ENCODE data around the gene ACSL5. TPM values are rescaled to one million over a fixed set of nuclear protein-coding genes. Genes with fewer than 3 reads are reported as not detected.

The ACSL5 gene
- total and polyA plus RNA-seq, 2 of the 4 experiments (the other 2 are of a cell fraction) = 0.87 to 1.3 TPM

- Histone ChIP-seq H3K14ac (replicated peaks; ENCODE audit: low read depth, low read length) (no peak overlapping the region), H3K9ac (ENCODE audit: low read depth, low read length) (no peak overlapping the region), H2BK120ac (ENCODE audit: low read depth, low read length) (no peak overlapping the region), H3K18ac (ENCODE audit: low read depth, low read length) (no peak overlapping the region), H2BK5ac (ENCODE audit: low read depth, low read length, poor library complexity, severe bottlenecking) (no peak overlapping the region), H3K23ac (ENCODE audit: low read depth, low read length) (no peak overlapping the region), H3K9me1 (ENCODE audit: insufficient read depth, low read length) (no peaks in the 10 kb centered on the region), H3K56ac (ENCODE audit: extremely low read depth, insufficient read depth, low read length) (no peak overlapping the region), H4K91ac (ENCODE audit: insufficient read depth, low read depth, low read length) (no peak overlapping the region), H4K8ac (ENCODE audit: low read depth in 2 of 2, low read length in 2 of 2) (no peak overlapping the region), H2AK9ac (replicated peaks; ENCODE audit: low read depth, low read length, poor library complexity) (no peak overlapping the region), H2BK15ac (ENCODE audit: low read depth, low read length) (no peak overlapping the region), H3K4me3 (ENCODE audit: insufficient read depth, low read depth, low read length) (no peak overlapping the region), H3K9me3 (ENCODE audit: control insufficient read depth, insufficient read depth, low read length) (no peaks in the 10 kb centered on the region), H3K36me3 (ENCODE audit: control insufficient read depth, insufficient read depth, low read length) (no peaks in the 10 kb centered on the region), H2BK20ac (ENCODE audit: low read depth, low read length) (no peak overlapping the region), H4K5ac (ENCODE audit: low read depth, low read length) (no peak overlapping the region), H3K4me1 (ENCODE audit: control insufficient read depth, insufficient read depth, low read length) (no peaks in the 10 kb centered on the region), H2AK5ac (ENCODE audit: low read depth, low read length) (no peak overlapping the region), H3K4ac (ENCODE audit: low read depth, low read length) (no peak overlapping the region), H2AFZ (replicated peaks; ENCODE audit: low read length, poor library complexity) (no peak overlapping the region), H3K79me1 (ENCODE audit: low read depth in 1 of 2, low read length in 2 of 2) (no peaks in the 10 kb centered on the region), H3K27ac (ENCODE audit: insufficient read depth, low read length) (no peak overlapping the region), H3K27me3 (ENCODE audit: control insufficient read depth, insufficient read depth, low read length) (no peaks in the 10 kb centered on the region), H3K4me2 (ENCODE audit: low read depth, low read length) (no peak overlapping the region), H4K20me1 (ENCODE audit: insufficient read depth, low read length) (no peaks in the 10 kb centered on the region)
- intact Hi-C loops (cut with micrococcal nuclease) (no loop called here), dilution Hi-C loops (cut with HindIII; ENCODE audit: low sequenced_read_pairs, unreplicated experiment) (no loop called here), in situ Hi-C loops (cut with MboI; ENCODE audit: low sequenced_read_pairs) (no loop called here)
- ChIA-PET POLR2A (ENCODE audit: unreplicated experiment) (no interaction called here), CTCF (no interaction called here)
- BruUV-seq (replicated peaks) = no TSS peak
- WGBS, 2 experiments (ENCODE audit: extremely low coverage in 2 of 2, insufficient read length in 1 of 2) = no CpG with 5 or more reads among the region's 6 CpGs
- no peak for DNase-seq
- TF ChIP-seq SMC3 (IDR thresholded peaks at IDR 0.05; ENCODE audit: low read depth, low read length) (no peak), RCOR1 (IDR thresholded peaks at IDR 0.05; ENCODE audit: insufficient replicate concordance, low read length) (no peak), CHD1 (IDR thresholded peaks at IDR 0.05; ENCODE audit: low read depth, low read length) (no peak)
- ATAC-seq (ENCODE audit: low read depth) = no peak
These were observed 29.7 kb upstream of the ACSL5 start for GRCh38 chr10:112344261-112344660.

Measured in IMR-90 (cell line).